HepG2 (cell line): ENCODE data around the gene ELOVL2. TPM values are rescaled to one million over a fixed set of nuclear protein-coding genes. Genes with fewer than 3 reads are reported as not detected.

ENCODE experiments used
- ATAC-seq: fragments of 200-7000 bp; cut with Tn5 transposase; 3 replicates; pipeline ENCODE4 v1.9.1; 2020; ENCODE audit warnings: mild to moderate bottlenecking, moderate library complexity
- BruUV-seq: library from RNA; stranded (reverse); fragments of 400-500 nt; replicated peaks from 2 replicates; lab custom pipeline; 2021; lab: Mats Ljungman, UMichigan
- CTCF ChIA-PET: fragments of 300-600 bp; formaldehyde crosslinking; extraction: SDS; loops from one replicate; lab custom pipeline; 2021; ENCODE audit warnings: low total read pairs, inconsistent platforms, low intra/inter-chr PET ratio; lab: Yijun Ruan, JAX
- POLR2A ChIA-PET: fragments of 350-600 bp; sonication (Branson Sonifier 250); formaldehyde crosslinking; loops from one replicate; lab custom pipeline; 2020; ENCODE audit warnings: antibody characterized with exemption, inconsistent platforms; lab: Yijun Ruan, JAX
- DNase-seq: peaks from one replicate; pipeline ENCODE4 v3.0.0-alpha.2; 2015; ENCODE audit warnings: low spot score
- FAIRE-seq: peaks from 3 replicates; lab custom pipeline; 2011; peaks lifted over from hg19 to GRCh38; lab: Jason Lieb, UNC
- H2AFZ ChIP-seq: one replicate; pipeline ENCODE4 v1.6.1; 2011; ENCODE audit warnings: low read length, inconsistent platforms
- H3K27ac ChIP-seq: fragments of 300-600 bp; 3 replicates; pipeline ENCODE4 v1.8.0; 2011; ENCODE audit warnings: mixed run types, mild to moderate bottlenecking, mixed read lengths, low read length, inconsistent platforms; ENCODE audit not compliant: insufficient read depth; ENCODE audit errors: extremely low read length
- H3K27me3 ChIP-seq, 2 experiments: fragments of 200-600 bp in 1 of 2; 2 replicates in 1 of 2; 3 replicates in 1 of 2; pipeline versions ENCODE4 v1.6.0 to v1.8.0; 2011; ENCODE audit warnings: low read length in 2 of 2, mild to moderate bottlenecking in 2 of 2, moderate library complexity in 2 of 2, inconsistent platforms in 1 of 2; ENCODE audit not compliant: insufficient read depth in 2 of 2, control insufficient read depth in 1 of 2
- H3K36me3 ChIP-seq, 2 experiments: fragments of 200-600 bp in 1 of 2; replicated peaks in 1 of 2; 2 replicates in 1 of 2; 3 replicates in 1 of 2; pipeline versions ENCODE4 v1.5.1 to v1.8.0; 2011; ENCODE audit warnings: low read length in 2 of 2, inconsistent platforms in 1 of 2; ENCODE audit not compliant: insufficient read depth in 2 of 2, control insufficient read depth in 1 of 2
- H3K4me1 ChIP-seq: 2 replicates; pipeline ENCODE4 v1.5.1; 2012; ENCODE audit warnings: low read length, inconsistent platforms; ENCODE audit not compliant: insufficient read depth
- H3K4me2 ChIP-seq: 2 replicates; pipeline ENCODE4 v1.6.0; 2011; ENCODE audit warnings: low read depth, low read length, inconsistent platforms
- H3K4me3 ChIP-seq, 3 experiments: fragments of 200-600 bp in 1 of 3; sonication (generic), shearing (Covaris generic) in 1 of 3; replicated peaks in 1 of 3; 2 replicates each; pipeline ENCODE4 v1.5.1; 2011 to 2016; ENCODE audit warnings: low read length in 3 of 3, inconsistent platforms in 2 of 3, low read depth in 2 of 3, mild to moderate bottlenecking in 2 of 3, control low read depth in 1 of 3, mixed read lengths in 1 of 3; ENCODE audit not compliant: insufficient read depth in 1 of 3
- H3K79me2 ChIP-seq: one replicate; pipeline ENCODE4 v1.6.1; 2011; ENCODE audit warnings: low read length, inconsistent platforms; ENCODE audit not compliant: insufficient read depth
- H3K9ac ChIP-seq: 2 replicates; pipeline ENCODE4 v1.6.0; 2011; ENCODE audit warnings: mild to moderate bottlenecking, low read depth, low read length, inconsistent platforms; ENCODE audit not compliant: insufficient read depth
- H3K9me3 ChIP-seq: 2 replicates; pipeline ENCODE4 v1.5.1; 2012; ENCODE audit warnings: mild to moderate bottlenecking, low read length
- H4K20me1 ChIP-seq: 2 replicates; pipeline ENCODE4 v1.6.0; 2011; ENCODE audit warnings: inconsistent platforms, mild to moderate bottlenecking, low read length, moderate library complexity; ENCODE audit not compliant: insufficient read depth
- ARID5B ChIP-seq: IDR thresholded peaks from 2 replicates; pipeline ENCODE4 v1.4.0; 2020; ENCODE audit warnings: mild to moderate bottlenecking, missing genetic modification reagents
- ATF7 ChIP-seq, 2 experiments: fragments of 450-650 bp in 1 of 2; sonication (generic) in 1 of 2; formaldehyde crosslinking in 1 of 2; IDR thresholded peaks; 2 replicates each; pipeline versions ENCODE4 v1.4.0 to v1.6.1; 2016 to 2020; ENCODE audit warnings: antibody characterized with exemption in 1 of 2, mild to moderate bottlenecking in 1 of 2, missing genetic modification reagents in 1 of 2
- BCL6 ChIP-seq: IDR thresholded peaks from 2 replicates; pipeline ENCODE4 v1.6.1; 2016; ENCODE audit warnings: missing genetic modification reagents, missing compliant biosample characterization
- CEBPB ChIP-seq: IDR thresholded peaks from 2 replicates; pipeline ENCODE4 v1.6.1; 2011; ENCODE audit warnings: low read depth, low read length, improper control_type of control experiment, borderline replicate concordance
- CEBPG ChIP-seq: IDR thresholded peaks from 2 replicates; pipeline ENCODE4 v1.6.1; 2016
- CREB3 ChIP-seq: sonication (generic); formaldehyde crosslinking; IDR thresholded peaks from 2 replicates; pipeline ENCODE4 v1.5.0; 2020; ENCODE audit warnings: missing genetic modification reagents
- DMAP1 ChIP-seq: IDR thresholded peaks from 2 replicates; pipeline ENCODE4 v1.6.1; 2016
- FOXA3 ChIP-seq: IDR thresholded peaks from 2 replicates; pipeline ENCODE4 v1.6.1; 2016; ENCODE audit warnings: missing genetic modification reagents, missing compliant biosample characterization
- GATAD2A ChIP-seq: IDR thresholded peaks from 2 replicates; pipeline ENCODE4 v1.6.1; 2016
- NCOA2 ChIP-seq: sonication (generic); formaldehyde crosslinking; IDR thresholded peaks from 2 replicates; pipeline ENCODE4 v1.8.0; 2022; ENCODE audit warnings: inconsistent platforms
- POGZ ChIP-seq: sonication (generic); formaldehyde crosslinking; IDR thresholded peaks from 2 replicates; pipeline ENCODE4 v1.4.0; 2020; ENCODE audit warnings: mild to moderate bottlenecking, missing genetic modification reagents
- RBM22 ChIP-seq: fragments of 200-400 bp; formaldehyde crosslinking; optimal IDR thresholded peaks from 2 replicates; pipeline ENCODE3; 2017; ENCODE audit warnings: mild to moderate bottlenecking, low read length, moderate library complexity
- TBL1XR1 ChIP-seq: fragments of 150-350 bp; IDR thresholded peaks from 2 replicates; pipeline ENCODE4 v1.6.1; 2014; ENCODE audit warnings: borderline replicate concordance, low read length; ENCODE audit not compliant: partially characterized antibody
- ZKSCAN1 ChIP-seq: fragments of 150-350 bp; IDR thresholded peaks from 2 replicates; pipeline ENCODE4 v1.6.1; 2014; ENCODE audit warnings: low read length
- ZNF24 ChIP-seq: fragments of 450-650 bp; IDR thresholded peaks from 2 replicates; pipeline ENCODE4 v1.6.1; 2017; ENCODE audit warnings: antibody characterized with exemption, mild to moderate bottlenecking
- ZNF644 ChIP-seq: IDR thresholded peaks from 2 replicates; pipeline ENCODE4 v1.6.1; 2016; ENCODE audit warnings: low read depth
- ZNF7 ChIP-seq: IDR thresholded peaks from 2 replicates; pipeline ENCODE4 v1.6.1; 2016; ENCODE audit warnings: missing biosample characterization, missing genetic modification reagents
- WGBS: methylation state at CpG from one replicate; pipeline ENCODE4 v1.1.6; 2017; ENCODE audit warnings: low lambda C conversion rate; 5-methylcytosine and 5-hydroxymethylcytosine counted together
- in situ Hi-C: cut with HindIII; loops from 2 replicates; pipeline ENCODE4 v1.10.0; 2017; ENCODE audit warnings: low pct_unique_long_range_greater_than_20kb; ENCODE audit not compliant: extremely low pct_ligation_motif_present
- intact Hi-C: fragments of 100-400 bp; cut with micrococcal nuclease; formaldehyde crosslinking; loops from one replicate; pipeline ENCODE4 v1.10.0; 2022; ENCODE audit not compliant: unreplicated experiment
- polyA plus RNA-seq, 8 experiments: library from polyadenylated mRNA; depleted of rRNA in 3 of 8; stranded (reverse) in 7 of 8; unstranded in 1 of 8; fragments of >200 nt; fragmentation: Illumina TruSeq in 4 of 8; extraction: Trizol in 4 of 8; gene quantifications; 2 replicates each; pipeline versions ENCODE4 v1.2.1 to v1.2.3, GENCODE V29; 2011 to 2016; ENCODE audit warnings: low read depth in 4 of 8, missing spikeins in 1 of 8, mixed read lengths in 1 of 8; ENCODE audit not compliant: insufficient read depth in 1 of 8
- total RNA-seq, 5 experiments: library from RNA; depleted of rRNA; stranded (reverse); fragments of >200 nt; fragmentation: Illumina TruSeq; extraction: Trizol; gene quantifications; 2 replicates each; pipeline ENCODE4 v1.2.3, GENCODE V29; 2016; ENCODE audit warnings: low read depth in 1 of 5

ELOVL2 gene
- total and polyA plus RNA-seq, 2 of the 13 experiments (the other 11 are each of a cell fraction or from before 2014, with no cell fraction given) = 43.6 to 65.4 TPM

GRCh38 chr6:11021003-11021402, 23.1 kb downstream of the ELOVL2 start:
- no TSS peak for BruUV-seq
- peak; percentile 25; the same call in 1 of the 3 replicates for ATAC-seq

GRCh38 chr6:11018225-11018624, 25.9 kb downstream of the ELOVL2 start:
- no peak for DNase-seq
- H3K27ac ChIP-seq = peak overlapping the region; percentile 6
- no peaks in the 10 kb centered on the region for H4K20me1 ChIP-seq
- no peak overlapping the region for H3K9ac ChIP-seq
- in situ Hi-C loops = no loop called here
- POLR2A ChIA-PET = interaction anchor here (0.8 to 1.2 kb wide), 2 partner anchors 11 to 22 kb away, joined by 4 read pairs; no protein-coding TSS in a partner anchor
- H3K79me2 ChIP-seq = peaks cover 71% of the 10 kb centered on the region
- H3K36me3 ChIP-seq = peaks cover 2 to 6% of the 10 kb centered on the region in 2 experiments; a peak in 3 of 5 replicates
- WGBS = 80% methylated on average over 2 of the region's 2 CpGs
- no TSS peak for BruUV-seq
- no peak overlapping the region for H3K4me3 ChIP-seq
- CTCF ChIA-PET = no interaction called here
- ATAC-seq = no peak
- H2AFZ ChIP-seq = no peak overlapping the region
- peak overlapping the region; percentile 23 for H3K4me2 ChIP-seq
- H3K27me3 ChIP-seq = no peaks in the 10 kb centered on the region
- peaks cover 69% of the 10 kb centered on the region for H3K4me1 ChIP-seq
- peak; percentile 12 for FAIRE-seq
- intact Hi-C loops = no loop called here
- H3K9me3 ChIP-seq = no peaks in the 10 kb centered on the region
- peak; percentile 29; the same call in 1 of the 2 replicates for TF ChIP-seq NCOA2 (CRISPR knock-in tag)
- TF ChIP-seq CEBPG (CRISPR knock-in tag) = peak; percentile 93
- TF ChIP-seq FOXA3 (CRISPR knock-in tag) = peak; percentile 41; the same call in 1 of the 2 replicates
- TF ChIP-seq CEBPB = peak; percentile 94
- peak; percentile 29; the same call in 1 of the 2 replicates for TF ChIP-seq POGZ (CRISPR knock-in tag)
- no peak for TF ChIP-seq ZNF7 (CRISPR knock-in tag)
- TF ChIP-seq BCL6 (CRISPR knock-in tag) = 0 out of 2 replicates have a peak, but pooled peaks have one; percentile 12
- peak; percentile 65 for TF ChIP-seq TBL1XR1
- TF ChIP-seq ATF7 (IDR thresholded peaks at IDR 0.05) = peak; percentile 75
- no peak for TF ChIP-seq ATF7 (CRISPR knock-in tag; IDR thresholded peaks at IDR 0.05)
- peak; percentile 75 for TF ChIP-seq GATAD2A
- TF ChIP-seq ZKSCAN1 = no peak
- 0 out of 2 replicates have a peak, but pooled peaks have one; percentile 31 for TF ChIP-seq ZNF644 (CRISPR knock-in tag)
- no peak for TF ChIP-seq DMAP1 (CRISPR knock-in tag)
- TF ChIP-seq CREB3 = no peak
- TF ChIP-seq ARID5B (CRISPR knock-in tag) = peak; percentile 22; the same call in 1 of the 2 replicates

More at GRCh38 chr6:11021003-11021402, 23.1 kb downstream of the ELOVL2 start:
- no peak for FAIRE-seq
- no peak overlapping the region for H3K4me2 ChIP-seq
- H4K20me1 ChIP-seq = no peaks in the 10 kb centered on the region
- peaks cover 56% of the 10 kb centered on the region for H3K4me1 ChIP-seq
- ChIA-PET POLR2A (interaction anchor here (0.9 to 3.3 kb wide), 2 partner anchors 9 to 13 kb away, joined by 3 to 20 read pairs; no protein-coding TSS in a partner anchor), CTCF (no interaction called here)
- intact Hi-C loops (no loop called here), in situ Hi-C loops (no loop called here)
- DNase-seq = no peak
- no peaks in the 10 kb centered on the region for H3K27me3 ChIP-seq
- H3K36me3 ChIP-seq = peaks cover 2 to 6% of the 10 kb centered on the region in 2 experiments; a peak in 3 of 5 replicates
- H3K9ac ChIP-seq = no peak overlapping the region
- TF ChIP-seq RBM22 (peak; percentile 15), ZNF24 (no peak)
- H3K9me3 ChIP-seq = no peaks in the 10 kb centered on the region
- peak overlapping the region; percentile 13 for H3K27ac ChIP-seq
- WGBS = 95% methylated on average over 2 of the region's 2 CpGs
- peaks cover 71% of the 10 kb centered on the region for H3K79me2 ChIP-seq
- no peak overlapping the region for H3K4me3 ChIP-seq
- H2AFZ ChIP-seq = no peak overlapping the region
